ENCODE results near the gene NFIX. TPM values are rescaled to one million over a fixed set of nuclear protein-coding genes. Genes with fewer than 3 reads are reported as not detected.

NFIX gene
- total RNA-seq, 1 donor from 2014 or later: 41.6 TPM

DNA sequence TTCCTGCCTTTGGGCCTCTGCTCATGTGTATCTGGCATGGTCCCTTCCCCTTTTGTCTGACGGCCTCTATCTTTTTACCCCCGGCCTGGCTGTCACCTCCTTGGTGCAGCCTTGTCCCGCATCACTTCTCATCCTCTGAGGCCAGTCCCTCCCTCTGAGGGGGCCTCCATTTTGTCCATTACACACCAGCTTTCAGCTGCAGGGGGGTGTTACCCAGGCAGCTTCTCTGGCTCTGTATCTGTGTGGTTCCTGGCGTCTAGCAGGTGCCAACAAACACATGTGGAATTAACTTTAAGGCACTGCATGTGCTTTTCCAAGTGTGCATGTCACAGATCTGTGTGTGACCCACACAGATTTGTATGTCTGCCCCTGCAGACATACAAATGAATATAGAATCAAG lies 55.0 kb downstream of the NFIX start:
- no peak for FAIRE-seq
- DNase-seq (ENCODE audit: low spot score in 2 of 2): no peak

DNA sequence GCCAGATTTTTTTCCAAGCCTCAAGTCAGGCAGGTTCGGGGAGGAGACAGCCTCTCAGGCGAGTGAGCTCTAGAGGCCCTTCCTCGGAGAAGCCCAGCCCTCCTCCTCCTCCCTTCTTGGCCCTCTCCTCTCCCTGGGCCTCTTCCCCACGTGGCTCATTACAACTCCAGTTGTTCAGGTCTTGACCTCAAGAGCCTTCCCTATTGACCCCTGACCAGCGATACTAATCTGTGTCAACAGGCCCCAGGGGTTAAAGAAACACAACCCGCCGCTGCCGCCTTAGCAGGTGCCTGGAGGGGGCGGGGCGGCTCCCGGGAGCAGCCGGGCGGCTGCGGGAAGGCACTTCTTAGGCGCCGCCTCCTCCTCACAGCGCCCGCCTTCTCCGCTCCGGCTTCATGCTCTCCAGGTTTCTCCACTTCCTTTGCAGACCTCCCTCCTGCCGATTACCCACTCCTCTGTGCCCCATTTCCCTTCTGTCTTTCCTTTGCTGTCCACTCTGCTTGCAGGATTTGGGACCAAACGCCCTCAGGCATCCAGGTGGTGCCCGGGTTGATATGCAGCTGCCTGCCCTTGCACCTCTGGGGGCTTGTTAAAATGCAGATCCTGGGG lies 56.4 kb downstream of the NFIX start:
- no peak for FAIRE-seq
- DNase-seq (ENCODE audit: low spot score in 2 of 2): no peak

DNA sequence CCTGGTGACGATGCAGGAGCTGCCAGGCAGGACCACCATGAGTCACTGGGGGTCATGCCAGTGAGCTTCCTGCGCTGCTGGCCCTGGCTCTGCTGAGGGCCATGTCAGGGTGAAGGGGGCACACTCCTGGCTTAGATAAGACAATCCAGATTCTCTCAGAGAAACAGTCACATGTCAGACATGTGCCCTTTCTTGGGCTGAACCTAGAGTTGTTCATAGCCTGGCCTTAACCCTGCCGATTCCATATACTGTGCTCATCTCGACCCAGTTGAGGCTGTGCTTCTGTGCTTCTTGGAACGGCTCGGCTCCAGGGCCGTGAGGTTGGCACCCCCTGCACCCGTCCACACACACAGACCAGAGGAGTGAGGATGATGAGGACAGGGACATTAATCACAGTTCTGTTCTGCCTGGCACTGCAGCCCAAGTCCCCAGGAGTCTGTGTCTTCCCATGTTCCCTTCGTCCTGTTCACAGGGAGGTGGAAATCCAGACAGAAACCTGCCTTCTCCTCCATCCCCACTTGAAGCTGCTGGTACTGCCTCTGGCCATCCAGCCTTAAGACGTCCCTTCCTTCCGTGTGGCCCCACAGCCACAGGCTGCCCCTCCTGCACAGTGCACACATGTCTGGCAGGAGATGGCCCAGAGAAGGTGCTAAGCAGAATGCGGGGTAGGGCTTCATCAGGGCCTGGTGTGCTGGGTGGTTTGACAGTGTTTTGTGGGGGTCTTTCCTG lies 57.3 kb downstream of the NFIX start:
- no peak for DNase-seq (ENCODE audit: low spot score in 2 of 2)
- no peak for FAIRE-seq

DNA sequence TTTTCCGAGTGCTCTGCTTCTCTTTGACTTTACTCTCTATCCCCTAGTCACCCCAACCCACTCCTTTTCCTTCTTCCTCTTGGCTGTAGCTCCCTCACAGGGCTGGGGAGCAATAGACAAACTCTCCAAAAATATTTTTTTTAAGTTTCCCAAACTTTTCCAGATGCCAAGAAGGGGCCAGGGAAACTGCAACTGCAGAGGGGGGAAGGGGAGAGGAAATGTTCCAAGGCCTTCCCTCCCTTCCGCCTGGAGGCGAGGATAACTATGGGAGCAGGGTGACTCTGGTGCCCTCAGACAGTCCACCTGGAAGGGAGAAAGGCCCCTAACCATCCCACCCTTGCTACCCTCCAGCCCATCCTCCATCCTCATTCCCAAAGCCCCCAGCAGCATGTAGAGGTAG lies 58.0 kb downstream of the NFIX start:
- DNase-seq (ENCODE audit: low spot score in 2 of 2): no peak
- FAIRE-seq: no peak

DNA sequence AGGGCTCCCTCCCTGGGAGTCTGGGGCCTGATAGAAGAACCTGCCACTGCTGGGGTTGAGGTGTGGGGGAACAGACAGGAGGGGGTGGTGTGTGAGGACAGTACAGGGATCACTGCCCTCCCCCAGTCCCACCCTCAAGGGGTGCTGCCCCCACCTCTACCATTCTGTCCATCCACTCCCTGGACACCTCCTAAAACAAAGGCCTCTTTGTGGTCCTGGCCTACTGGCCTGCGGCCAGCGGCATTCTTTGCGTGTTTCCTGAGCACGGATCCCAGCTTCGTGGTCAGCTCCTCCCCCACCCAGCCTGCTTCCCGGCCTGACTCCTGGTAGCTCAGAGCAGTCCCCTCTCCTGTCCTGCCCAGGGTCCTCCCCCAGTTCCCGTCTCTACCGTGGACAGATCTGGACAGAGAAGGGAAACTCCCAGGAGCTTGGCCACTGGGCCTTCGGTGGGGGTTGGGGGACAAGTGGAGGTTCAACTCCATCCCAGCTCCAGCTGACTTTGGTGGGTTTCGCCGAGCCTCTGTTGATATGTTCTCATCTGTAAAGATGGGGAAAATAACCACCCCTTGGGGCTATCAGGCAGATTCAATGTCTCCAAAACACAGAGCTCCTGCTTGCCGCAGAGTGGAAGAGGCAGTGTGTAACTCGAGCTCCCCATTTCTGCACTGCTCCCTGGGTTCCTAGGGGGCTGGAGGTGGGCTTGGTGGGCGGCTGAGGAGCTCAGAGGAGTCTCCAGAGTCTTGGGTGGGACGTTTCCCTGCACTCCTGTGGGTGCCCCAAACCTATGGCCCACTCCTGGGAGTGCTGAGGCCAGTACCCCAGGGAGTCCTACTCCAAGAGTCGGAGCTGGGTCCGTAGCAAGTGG lies 58.7 kb downstream of the NFIX start:
- FAIRE-seq (no peak), DNase-seq (ENCODE audit: low spot score in 2 of 2) (peak in 1 of 2 donors; percentile 65)

DNA sequence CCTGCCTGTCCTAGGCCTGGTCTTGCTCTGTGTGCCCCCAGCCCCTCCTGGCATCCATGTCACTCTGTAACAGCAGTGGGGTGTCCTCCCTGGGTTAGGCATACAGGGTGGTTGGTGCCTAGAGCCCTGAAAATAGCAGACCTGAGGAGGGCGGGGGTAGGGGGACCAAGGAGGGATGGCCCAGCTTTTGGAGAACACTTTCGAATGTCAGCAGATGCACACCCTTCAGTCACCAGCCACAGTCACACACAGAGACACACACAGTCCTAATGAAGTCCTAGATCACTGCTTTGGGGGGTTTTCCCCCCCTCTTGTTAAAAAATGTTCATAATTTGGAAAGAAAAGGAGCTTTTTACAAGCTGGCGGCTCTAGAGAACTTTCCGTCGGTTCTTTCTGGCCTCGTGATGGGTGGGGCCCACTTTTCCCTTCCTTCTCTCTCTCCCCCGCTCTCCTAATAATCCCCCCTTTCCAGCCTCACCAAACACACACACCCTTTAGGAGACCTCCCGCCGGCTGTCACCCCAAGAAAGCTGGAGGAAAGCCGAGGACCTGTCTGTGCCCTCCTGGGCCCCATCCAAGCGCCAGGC lies 59.4 kb downstream of the NFIX start:
- DNase-seq (ENCODE audit: low spot score in 2 of 2): no peak

DNA sequence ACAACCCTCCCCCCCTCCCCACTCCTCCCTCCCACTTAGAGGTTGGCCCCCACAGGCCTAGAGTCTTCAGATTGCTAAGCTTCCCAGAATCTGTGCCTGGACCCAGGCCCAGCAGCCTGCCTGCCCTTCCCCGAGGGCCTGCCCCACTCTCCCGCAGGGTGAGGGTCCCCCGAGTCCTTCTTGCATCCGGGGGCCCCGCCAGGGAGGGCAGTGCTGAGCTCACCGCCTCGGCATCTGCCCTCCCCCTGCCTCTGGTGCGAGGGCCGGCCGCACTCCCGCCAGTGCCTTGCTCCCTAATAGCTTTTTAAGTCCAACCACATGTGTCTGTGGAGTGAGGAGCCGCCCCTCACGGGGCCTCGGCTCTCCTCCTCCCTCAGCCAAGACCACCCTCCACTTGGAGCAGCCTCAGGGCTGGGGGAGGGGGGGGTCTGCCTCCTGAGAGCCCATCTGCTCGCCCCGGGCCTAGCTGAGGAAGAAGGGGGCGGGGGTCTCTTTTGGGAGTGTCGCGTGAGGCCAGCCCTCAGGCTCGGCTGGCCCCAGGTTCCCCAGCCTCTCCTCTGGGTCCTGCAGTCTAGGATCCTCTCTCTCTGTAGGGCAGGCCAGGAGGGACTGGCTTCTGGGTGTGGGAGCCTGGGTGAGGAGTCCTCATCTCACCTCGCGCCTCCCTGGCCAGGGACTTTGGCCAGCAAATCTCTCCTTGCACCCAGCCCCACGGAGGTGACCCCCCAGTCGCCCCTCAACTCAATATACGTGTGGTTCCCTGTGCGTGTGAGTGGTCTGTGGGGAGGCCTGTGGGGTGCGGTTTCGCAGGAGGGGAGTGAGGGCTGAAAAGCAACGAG lies 60.2 kb downstream of the NFIX start:
- DNase-seq (ENCODE audit: low spot score in 2 of 2): no peak
- FAIRE-seq: no peak

More for the DNA sequence above, 59.4 kb downstream of the NFIX start:
- FAIRE-seq: no peak

DNA sequence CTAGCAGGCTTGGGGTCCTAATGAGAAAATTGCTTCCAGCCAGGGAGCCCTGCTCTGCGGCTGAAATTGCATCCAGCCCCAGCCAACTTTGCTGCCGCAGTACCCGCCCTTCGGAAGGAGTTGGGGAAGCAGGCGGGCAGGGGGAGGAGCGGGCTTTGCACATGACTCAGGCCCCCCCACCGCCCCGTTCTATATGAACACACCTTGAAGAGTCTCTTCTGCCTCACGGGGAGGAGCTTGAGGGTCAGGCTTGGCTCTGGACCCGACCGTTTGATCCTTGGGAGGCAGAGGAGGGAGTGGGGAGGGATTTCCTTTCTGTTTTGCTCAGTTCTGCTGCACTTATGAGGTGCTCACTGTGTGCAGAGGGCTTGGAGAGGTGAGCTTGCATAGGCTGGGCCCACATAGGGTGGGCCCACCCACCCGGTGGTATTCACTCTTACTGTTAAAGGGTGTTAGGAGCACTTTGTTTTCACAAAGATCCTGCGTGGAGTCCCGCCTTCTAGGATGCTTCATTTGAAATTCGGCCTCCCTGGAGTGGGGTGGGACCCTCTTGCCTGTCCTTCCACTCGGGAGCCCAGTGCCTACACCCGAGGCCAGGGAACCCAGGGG lies 60.9 kb downstream of the NFIX start:
- FAIRE-seq (no peak), DNase-seq (ENCODE audit: low spot score in 2 of 2) (no peak)

DNA sequence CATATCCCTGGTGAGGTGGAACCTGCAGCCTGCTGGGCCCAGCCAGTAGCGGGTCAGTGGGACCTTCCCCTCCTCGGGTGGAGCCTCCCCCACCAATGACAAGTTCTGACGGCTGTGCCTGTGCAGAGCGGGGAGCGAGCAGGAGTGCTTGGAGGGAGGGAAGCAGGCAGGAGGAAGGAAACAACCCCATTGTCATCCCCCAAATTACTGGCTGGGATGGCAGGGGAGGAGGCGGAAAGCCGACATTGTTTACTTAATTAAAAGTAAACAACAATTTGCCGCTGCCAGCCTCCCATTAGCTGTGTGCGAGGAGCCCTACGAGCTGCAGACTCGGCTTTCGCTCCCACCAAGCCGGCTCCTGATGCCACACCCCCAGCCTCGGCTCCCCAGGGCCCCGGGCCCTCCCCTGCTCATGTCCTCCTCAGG lies 61.9 kb downstream of the NFIX start:
- DNase-seq (ENCODE audit: low spot score in 2 of 2): no peak
- no peak for FAIRE-seq

DNA sequence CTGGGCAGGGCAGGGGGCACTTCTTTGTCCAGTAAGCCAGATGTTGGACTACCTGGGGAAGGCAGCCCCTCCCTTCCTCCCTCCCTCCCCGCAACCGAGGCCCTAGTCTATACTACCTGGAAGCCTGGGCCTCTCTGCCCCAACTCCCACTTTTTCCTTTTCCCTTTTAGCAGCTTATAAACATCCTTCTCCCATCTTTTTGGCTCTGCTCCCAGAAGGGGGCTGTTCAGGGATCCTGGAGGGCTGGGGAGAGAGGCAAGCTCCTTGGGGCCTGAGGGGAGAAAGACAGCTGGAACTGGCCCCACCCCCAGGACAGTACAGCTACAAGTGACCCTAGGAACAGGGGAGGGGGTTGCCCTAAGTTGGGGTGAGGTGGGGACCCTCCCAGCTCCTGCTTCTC lies 62.5 kb downstream of the NFIX start:
- DNase-seq (ENCODE audit: low spot score in 2 of 2): no peak
- no peak for FAIRE-seq

DNA sequence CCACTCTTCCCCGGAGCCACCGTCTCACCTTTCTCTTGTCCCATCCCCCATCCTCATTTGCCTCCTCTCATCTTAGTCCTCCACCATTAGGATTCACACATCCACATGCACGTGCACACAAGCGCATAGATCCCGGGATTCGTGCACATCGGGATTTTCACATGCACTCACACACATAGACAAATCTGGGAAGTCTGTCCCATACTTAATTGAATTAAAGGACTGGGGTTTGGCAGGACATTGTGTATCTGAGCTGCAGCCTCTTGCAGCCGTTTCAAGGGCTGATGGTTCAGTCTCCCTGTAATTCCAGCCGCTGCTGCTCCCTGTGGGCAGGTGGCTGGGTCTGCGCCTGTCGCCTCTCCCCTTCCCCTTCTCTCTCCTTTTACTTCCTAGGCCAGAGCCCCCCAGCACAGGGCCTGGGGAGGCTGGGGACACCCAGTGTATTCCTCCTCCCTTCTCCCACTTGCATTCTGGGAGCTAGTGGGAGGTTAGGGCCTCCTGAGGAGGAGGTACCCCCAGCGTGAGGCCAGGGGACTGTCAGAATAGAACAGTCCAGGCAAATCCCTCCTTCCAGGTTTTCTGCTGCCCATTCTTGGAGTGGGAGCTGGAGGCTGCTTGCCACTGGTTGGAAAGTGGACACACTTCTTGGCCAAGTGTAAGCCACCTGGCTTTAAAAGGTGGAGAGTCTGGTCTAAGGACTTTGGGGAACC lies 63.8 kb downstream of the NFIX start:
- FAIRE-seq (no peak), DNase-seq (ENCODE audit: low spot score in 2 of 2) (no peak)

DNA sequence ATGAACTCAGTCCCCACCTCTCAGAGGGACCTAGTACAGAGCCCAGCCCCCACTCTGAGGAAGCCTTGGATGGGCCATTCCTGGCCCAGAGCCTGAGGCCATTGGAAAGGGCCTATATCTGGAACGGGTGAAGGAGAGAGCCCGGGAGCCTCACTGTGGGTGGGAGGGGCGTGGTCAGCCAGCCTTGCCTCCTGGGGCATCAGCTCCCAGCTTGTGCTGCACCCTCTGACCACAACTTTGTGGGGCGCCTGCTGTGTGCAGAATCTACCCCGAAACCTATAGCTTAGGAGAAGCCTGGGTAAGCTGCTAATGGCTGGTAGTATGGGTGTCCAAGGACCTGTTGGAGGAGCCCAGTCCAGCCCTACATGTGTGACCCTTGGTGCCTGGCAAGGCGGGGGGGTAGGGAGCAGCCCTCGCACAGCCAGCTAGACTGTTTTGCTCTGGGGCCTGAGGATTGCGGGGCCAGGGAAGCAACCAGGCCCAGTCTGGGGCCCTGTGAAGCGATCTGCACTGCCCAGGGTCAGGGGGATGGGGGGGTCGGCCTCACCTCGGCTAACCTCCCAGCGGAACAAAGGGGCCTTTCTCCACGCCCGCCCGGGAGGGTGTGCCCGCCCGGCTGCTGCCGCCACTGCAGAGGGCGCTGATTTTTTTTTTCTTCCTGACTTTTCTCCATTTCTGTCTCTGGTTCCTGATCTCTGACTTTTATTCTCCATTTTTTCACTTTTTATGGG lies 65.1 kb downstream of the NFIX start:
- DNase-seq (ENCODE audit: low spot score in 2 of 2) (peak in 1 of 2 donors; percentile 65), FAIRE-seq (no peak)

DNA sequence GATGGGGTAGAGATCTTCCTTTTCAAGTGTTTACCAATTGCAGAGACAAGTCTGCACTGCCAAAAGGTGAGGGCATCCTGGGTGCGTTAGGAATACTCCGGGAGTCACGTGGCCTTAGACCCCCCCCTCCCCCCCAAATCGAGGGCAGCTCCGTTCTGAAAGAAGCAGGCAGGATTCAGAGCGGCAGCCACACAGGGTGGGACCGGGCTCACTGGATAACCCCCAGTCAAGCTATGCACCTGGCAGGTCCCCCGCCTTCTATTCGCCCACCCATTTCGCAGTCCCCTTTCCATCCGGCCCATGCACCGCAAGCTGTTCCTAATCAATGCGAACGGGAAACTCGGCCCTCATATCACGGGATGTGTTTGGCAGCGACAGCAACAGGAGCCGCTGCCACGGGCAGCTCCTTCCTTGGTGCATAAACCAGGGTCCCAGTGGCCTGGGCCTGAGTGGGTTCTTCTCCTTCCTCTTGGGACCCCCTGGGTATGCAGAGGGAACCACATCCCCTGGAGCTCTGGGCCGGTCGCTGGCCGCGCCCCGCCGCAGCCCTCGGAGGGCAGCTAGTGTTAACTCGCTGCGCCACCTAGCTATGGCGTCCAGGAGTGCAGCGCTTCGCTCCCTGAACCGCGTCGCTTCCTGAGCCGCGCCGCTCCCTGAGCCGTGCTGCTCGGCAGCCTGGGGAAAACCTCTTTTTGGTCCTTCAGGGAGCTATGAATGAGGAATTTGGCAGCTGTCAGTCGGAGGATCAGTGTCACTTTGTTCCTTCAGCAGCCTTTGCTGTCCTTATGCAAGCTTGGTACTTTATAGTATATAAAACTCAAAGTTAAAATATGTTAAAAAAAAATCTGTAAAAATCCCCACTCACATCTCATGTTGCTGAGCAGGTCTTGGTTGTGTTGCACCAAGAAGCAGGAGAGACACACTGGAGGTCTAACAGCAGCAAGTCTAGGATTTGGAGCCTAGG lies 66.0 kb downstream of the NFIX start:
- DNase-seq (ENCODE audit: low spot score in 2 of 2) (peak; percentile 79 to 89), FAIRE-seq (no peak)

DNA sequence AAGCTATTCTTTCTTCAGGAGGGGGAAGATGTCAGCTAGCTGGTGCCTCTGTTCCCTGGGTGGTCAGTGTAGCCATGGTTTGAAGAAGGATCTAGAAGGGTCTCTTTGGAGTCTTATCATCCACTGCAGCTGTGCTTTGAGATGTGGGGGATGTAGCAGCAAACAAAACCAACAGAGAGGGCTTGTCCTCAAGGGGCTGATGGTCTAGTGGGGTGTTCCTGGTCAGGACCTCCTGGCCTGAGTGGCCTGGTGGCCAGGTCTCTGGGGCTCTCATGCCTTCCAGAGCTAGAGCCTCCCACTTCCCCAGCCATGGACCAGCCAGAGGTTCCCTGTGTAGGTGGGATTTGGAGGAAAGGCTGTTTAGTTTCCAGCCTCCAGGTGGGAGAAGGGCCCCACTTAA lies 67.0 kb downstream of the NFIX start:
- DNase-seq (ENCODE audit: low spot score in 2 of 2): no peak
- no peak for FAIRE-seq

DNA sequence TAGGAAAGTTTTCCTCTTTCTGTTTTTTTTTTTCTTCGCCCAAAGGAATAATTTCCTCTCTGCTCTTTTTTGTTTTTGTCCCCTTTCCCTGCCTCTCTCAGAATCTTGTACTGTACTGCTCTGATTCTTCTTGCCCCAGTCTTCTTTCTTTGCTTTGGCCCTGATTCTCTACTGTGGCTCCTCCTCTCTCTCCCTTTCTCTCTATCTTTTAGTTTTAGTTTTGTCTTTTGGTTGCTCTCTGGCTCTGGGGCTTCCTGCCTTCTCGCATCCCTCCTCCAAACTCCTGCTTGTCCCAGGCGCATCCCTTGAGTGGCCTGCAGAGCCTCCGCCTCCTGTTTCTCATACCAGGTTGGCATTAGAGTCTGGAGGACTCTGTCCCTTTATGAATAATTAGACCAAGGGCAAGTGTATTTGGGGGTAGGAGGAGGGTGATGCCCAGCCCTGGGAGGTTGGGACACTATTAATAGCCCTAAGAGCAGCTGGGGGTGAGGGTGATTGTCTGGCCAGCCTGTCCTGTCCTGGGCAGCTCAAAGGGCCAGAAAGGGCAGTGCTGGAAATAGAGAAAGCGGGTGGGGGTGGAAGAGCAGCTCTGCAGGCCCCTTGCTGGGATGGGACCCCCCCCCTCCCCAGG lies 68.3 kb downstream of the NFIX start:
- FAIRE-seq (no peak), DNase-seq (ENCODE audit: low spot score in 2 of 2) (no peak)

DNA sequence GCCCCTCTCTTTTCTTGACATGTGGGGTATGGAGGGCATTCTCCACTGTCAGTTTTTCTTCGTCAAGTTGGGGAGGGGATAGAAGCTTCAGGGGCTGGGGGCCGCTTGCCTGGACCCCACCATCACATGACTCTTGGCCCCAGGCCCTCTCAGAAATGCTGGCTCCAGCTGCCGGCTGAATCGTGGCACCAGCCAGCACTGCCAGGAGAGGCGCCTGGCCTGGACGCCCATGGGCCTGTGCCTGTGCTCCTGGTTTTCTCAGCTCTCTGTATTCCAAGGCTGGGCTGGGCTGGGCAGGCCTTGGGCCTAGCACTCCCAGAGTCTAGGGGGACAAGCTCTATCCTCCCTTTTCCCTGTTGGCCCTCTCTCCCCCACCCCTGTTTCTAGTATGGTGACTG lies 68.8 kb downstream of the NFIX start:
- DNase-seq (ENCODE audit: low spot score in 2 of 2) (no peak), FAIRE-seq (no peak)

DNA sequence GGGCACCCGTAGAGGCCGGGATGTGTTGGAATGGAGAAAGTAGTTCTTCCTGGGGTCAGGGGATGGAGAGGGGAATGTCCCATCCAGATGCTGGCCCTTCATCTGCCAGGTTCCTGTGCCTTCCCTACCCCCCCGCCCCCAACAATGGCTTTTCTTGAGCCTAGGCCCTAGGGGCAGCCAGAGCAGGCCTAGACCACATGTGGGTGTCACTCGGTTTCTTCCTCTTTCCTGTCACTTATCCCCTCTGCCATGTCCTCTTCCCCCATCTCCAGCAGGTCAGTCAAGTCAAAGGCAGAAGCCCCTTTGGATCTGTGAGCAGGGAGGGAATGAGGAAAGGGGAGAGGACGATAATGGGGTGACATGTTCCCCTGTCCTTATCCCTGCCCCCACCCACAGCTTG lies 71.0 kb downstream of the NFIX start:
- DNase-seq (ENCODE audit: low spot score in 2 of 2) (no peak), FAIRE-seq (no peak)

Data from frontal cortex (tissue), 4 donors.